Measurements from ENCODE around the gene EME1.

- no peak for TF ChIP-seq CTCF (IDR thresholded peaks at IDR 0.05)
- TF ChIP-seq POLR2A (IDR thresholded peaks at IDR 0.05; ENCODE audit: low read length), result no peak
- no peak for TF ChIP-seq SMC3 (IDR thresholded peaks at IDR 0.05)
- TF ChIP-seq RAD21 (conservative IDR thresholded peaks at IDR 0.05 in 1 of 2, IDR thresholded peaks at IDR 0.05 in 1 of 2), result no peak
- no peak for TF ChIP-seq HMGXB4 (CRISPR knock-in tag; IDR thresholded peaks at IDR 0.05; ENCODE audit: borderline replicate concordance)
- TF ChIP-seq RFX5 (IDR thresholded peaks at IDR 0.05), result no peak
- TF ChIP-seq, protein P1, sequence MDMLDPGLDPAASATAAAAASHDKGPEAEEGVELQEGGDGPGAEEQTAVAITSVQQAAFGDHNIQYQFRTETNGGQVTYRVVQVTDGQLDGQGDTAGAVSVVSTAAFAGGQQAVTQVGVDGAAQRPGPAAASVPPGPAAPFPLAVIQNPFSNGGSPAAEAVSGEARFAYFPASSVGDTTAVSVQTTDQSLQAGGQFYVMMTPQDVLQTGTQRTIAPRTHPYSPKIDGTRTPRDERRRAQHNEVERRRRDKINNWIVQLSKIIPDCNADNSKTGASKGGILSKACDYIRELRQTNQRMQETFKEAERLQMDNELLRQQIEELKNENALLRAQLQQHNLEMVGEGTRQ (IDR thresholded peaks at IDR 0.05), result no peak
- no peak for TF ChIP-seq EHMT2 (IDR thresholded peaks at IDR 0.05; ENCODE audit: low read depth)
- no peak for TF ChIP-seq HEYL (CRISPR knock-in tag; IDR thresholded peaks at IDR 0.05)
- no peak for TF ChIP-seq MAZ (IDR thresholded peaks at IDR 0.05; ENCODE audit: borderline replicate concordance, low read depth, low read length)
- TF ChIP-seq, protein P2, sequence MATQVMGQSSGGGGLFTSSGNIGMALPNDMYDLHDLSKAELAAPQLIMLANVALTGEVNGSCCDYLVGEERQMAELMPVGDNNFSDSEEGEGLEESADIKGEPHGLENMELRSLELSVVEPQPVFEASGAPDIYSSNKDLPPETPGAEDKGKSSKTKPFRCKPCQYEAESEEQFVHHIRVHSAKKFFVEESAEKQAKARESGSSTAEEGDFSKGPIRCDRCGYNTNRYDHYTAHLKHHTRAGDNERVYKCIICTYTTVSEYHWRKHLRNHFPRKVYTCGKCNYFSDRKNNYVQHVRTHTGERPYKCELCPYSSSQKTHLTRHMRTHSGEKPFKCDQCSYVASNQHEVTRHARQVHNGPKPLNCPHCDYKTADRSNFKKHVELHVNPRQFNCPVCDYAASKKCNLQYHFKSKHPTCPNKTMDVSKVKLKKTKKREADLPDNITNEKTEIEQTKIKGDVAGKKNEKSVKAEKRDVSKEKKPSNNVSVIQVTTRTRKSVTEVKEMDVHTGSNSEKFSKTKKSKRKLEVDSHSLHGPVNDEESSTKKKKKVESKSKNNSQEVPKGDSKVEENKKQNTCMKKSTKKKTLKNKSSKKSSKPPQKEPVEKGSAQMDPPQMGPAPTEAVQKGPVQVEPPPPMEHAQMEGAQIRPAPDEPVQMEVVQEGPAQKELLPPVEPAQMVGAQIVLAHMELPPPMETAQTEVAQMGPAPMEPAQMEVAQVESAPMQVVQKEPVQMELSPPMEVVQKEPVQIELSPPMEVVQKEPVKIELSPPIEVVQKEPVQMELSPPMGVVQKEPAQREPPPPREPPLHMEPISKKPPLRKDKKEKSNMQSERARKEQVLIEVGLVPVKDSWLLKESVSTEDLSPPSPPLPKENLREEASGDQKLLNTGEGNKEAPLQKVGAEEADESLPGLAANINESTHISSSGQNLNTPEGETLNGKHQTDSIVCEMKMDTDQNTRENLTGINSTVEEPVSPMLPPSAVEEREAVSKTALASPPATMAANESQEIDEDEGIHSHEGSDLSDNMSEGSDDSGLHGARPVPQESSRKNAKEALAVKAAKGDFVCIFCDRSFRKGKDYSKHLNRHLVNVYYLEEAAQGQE (IDR thresholded peaks at IDR 0.05), result no peak
- TF ChIP-seq HDAC2 (IDR thresholded peaks at IDR 0.05), result no peak
- TF ChIP-seq POLR2AphosphoS2 (conservative IDR thresholded peaks at IDR 0.05; ENCODE audit: low read length), result no peak
- no peak for TF ChIP-seq PHF8 (IDR thresholded peaks at IDR 0.05; ENCODE audit: borderline replicate concordance, low read depth)
Observed at GRCh38 chr17:50325906-50326305, 47.1 kb upstream of the EME1 start.

All from A549 (cell line).